Embryonic facial prominence (tissue), 1 donor: ENCODE measurements around the gene SLC43A1.
A peak's percentile ranks its signal among the peaks of the same experiment; 100 is the strongest.

ENCODE experiments used
- DNase-seq: peaks from one replicate; pipeline ENCODE4 v3.0.0-alpha.2; 2016; ENCODE audit errors: extremely low spot score

Gene SLC43A1

DNA sequence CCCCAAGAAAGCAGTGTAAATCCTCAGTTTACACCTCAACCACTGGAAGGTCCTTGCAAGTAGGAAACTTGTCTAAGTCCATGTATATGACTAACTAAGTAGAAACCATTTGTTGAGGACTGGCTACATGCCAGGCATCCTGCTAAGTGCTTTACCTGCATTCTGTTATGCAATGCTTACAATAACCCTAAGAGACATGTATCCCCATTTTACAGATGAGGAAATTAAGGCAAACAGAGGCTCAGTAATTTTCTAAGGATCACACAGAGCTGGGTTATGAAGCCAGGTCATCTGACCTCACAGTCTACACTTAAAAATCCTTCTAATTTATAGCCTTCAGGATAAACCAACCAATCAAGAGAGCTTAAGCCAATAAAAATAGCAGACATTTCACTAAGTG, 13.5 kb upstream of the SLC43A1 start:
- no peak for DNase-seq

DNA sequence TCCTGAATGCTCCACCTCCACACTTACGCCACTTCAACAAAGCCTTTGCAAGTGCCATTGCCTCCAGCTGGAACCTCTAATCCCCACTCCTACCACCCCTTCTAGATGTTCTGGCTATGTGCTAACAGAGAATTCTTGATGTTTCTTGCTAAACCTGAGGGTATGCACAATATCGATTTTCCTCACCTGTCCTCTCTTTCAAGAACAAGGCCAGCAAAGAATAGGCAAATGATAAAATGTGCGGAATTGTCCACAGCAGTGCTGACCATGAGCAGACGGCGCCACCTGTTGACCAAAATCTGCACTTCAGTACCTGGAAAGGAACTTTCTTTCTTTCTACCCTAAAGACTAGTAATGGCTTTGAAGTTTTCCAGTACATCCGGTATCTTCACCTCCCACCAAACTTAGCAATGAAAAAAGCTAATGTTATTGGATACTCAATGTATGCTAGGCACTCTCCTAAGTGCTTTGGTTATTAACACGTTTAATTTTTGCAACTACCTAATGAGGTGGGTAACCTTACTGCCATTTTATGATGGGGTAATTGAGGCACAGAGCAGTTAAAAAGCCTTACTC, 11.6 kb upstream of the SLC43A1 start:
- DNase-seq: peak; percentile 54

DNA sequence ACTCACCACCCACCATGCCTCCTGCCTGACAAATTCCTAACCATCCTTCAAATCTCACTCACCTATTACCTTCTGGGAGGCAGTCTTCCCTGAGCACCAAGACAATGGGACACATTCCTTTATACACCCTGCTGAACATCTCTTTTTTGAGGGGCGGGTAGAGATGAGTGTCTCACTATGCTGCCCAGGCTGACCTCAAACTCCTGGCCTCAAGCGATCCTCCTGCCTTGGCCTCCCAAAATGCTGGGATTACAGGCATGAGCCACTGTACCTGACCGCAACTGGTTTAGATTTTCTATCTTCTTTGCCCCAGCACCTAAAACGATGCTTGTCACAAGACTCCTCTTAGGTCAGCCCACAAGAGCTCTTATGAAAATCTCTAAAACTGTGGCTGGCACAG, 7.9 kb upstream of the SLC43A1 start:
- no peak for DNase-seq

DNA sequence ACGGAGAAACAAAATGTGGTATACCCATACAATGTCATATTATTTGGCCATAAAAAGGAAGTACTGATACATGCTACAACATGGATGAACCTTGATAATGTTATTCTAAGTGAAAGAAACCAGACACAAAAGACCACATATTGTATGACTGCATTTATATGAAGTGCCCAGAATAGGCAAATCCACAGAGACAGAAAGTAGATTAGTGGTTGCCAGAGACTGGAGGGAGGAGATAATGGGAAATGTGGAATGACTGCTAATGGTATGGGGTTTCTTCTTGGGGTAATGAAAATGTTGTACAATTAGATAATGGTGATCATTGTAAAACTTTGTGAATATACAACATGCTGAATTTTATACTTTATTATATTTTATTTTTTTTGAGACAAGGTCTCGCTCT, 5.6 kb upstream of the SLC43A1 start:
- no peak for DNase-seq

DNA sequence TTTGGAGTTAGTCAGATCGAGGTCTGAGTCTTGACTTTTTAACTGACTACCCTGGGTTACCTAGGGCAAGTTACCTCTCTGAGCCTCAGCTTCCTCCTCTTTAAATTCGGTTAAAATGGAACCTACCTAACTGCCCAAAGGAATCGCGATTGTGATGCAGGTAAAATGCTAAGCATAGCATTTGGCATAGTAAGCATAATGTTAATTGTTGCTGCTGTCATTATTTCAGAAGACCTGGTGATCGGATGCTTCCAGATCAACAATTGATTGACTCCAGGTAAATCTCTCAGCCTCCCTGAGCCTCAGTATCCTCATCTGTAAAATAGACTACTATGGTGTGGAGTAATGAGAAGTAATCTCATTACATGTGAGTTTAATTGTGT, 550 bp upstream of the SLC43A1 start:
- DNase-seq: no peak

DNA sequence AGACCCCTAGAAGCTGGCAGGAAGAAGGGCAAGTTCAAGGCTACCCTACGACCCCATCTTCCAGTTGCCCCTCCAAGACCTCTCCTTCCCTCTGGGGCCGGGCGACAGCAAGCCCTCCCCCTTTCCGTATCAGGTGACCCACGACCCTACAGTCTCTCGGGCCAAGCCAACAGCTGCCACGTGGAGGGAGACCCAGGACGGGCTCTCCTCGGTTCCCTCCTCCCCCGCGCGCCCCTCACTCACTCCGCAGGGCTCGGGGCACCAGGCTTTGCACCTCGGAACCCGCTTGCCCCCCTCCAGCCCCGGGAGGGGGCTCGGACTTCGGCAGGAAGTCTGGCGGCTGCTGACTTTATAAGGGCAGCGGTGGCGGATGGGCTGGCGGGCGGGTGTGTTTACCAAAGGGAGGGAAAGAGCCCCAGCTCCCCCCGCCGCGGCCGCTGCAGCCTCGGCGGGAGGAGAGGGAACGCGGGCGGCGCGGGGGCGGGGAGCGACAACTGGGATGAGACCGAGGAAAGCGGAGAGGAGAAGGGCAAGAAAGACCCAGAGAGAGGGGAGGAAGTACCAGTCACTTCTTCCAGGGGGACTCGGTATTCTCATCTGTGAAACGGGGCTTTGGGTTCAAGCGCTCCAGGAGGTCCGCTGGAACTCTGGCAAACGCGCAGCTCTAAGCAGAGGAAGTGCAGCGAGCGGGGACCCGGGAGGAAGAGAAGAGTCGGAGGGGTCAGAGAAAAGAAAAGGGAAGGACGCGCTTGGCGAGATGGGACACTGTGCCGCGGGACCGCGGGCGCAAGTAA, 767 bp downstream of the SLC43A1 start:
- DNase-seq: no peak

DNA sequence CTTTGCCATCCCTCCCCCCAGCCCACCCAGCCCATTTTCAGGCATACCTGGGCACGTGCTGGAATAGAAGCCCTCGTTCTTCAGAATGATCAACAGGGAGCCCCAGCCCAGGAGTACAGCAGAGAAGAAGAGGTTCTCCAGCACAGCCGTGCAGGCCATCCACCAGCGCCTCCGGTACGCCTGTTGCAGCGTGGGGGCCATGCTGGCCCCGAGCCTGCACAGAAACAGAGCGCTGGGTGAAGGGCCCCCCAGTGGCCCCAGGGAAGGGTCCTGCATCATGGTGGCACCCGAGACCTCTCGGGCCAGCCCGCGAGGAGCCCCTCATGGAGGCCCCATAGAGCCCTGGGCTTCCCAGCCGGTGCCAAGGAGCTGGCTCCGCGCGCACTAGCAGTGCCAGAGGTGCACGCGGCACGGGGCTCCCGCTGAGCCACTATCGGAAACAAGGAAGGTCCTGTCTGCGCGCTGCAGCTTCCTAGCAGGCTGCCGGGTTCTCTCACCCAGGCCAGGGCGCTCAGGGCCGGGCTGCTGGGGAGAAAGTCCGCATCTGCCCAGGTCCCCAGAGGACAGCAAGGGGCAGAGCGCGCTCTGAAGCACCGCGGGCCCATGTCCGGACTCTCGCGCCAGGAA, 1.5 kb downstream of the SLC43A1 start:
- DNase-seq: no peak

DNA sequence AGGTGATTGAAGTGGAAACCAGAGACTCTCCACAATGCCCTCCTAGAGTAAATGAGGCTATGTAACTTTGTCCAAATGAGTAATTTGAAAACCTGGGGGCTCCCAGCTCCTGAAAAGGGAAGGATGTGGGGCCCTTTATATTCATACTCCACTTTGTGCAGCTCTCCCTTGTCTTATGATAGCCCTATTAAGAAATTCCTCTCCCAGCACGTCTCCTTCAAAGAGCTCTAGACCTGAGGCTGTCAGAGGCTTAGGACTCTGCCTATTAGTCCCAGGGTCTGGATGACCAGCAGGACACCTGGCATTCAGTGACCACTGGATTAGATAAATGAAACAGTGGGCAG, 2.1 kb downstream of the SLC43A1 start:
- no peak for DNase-seq

DNA sequence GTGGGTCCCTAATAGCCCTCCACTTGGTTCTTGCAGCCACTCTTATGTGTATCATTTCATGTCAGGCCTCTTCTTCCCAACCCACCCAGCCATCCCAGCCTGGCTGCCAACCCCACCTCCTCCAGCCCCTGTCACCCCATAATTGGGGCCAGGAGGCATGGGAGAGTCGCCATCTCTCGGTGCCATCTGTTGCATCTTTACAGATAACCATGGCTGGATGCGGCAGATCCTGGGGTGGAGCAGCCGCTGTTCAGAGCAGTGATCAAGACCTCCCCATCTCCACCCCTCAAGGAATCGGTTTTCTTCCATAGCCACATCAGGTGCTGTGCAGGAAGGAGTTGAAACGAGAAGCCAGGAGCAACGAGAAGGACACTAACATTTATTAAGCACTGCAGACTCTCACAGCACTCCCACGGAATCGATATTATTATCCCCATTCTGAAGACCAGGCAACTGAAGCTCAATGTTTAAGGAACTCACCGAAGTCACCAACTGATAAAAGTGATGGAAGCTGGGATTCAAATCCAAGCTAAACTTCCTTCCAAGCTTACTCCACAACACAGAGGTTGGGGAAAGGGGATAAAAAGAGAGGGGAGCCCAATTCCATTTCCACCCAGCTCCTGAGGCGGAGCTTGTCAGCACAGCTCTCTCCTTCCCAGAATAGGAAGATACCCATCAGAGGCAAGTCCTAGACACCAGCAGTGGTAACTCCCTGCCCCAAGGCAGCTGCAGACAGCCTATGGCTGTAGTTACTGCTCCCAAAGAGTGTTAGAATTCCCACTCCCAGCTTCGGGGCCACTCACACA, 2.7 kb downstream of the SLC43A1 start:
- no peak for DNase-seq

DNA sequence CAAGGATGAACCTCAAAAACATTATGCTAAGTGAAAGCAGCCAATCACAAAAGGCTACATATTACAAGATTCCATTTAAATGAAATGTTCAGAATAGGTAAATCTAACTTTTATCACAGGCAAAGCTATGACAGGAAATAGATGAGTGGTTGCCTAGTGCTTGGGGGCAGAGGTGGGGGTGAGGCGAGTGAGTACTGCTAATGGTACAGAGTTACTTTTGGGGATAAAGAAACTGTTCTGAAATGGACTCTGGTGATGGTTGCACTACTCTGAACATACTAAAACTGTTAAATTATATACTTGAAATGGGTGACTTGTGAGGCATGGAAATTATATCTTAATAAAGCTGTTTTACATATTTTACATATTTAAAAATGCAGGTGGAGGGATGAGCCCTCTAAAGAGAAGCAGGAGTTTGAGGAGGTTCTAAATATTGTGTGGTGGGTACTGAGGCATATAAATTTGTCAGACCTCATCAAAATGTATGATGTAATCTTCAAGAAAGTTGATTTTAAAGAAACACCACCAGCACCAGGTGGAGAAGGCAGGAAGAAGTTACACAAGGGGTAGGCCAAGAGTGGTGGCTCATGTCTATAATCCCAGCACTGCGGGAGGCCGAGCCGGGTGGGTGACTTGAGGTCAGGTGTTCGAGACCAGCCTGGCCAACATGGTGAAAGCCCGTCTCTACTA, 3.6 kb downstream of the SLC43A1 start:
- DNase-seq: no peak

DNA sequence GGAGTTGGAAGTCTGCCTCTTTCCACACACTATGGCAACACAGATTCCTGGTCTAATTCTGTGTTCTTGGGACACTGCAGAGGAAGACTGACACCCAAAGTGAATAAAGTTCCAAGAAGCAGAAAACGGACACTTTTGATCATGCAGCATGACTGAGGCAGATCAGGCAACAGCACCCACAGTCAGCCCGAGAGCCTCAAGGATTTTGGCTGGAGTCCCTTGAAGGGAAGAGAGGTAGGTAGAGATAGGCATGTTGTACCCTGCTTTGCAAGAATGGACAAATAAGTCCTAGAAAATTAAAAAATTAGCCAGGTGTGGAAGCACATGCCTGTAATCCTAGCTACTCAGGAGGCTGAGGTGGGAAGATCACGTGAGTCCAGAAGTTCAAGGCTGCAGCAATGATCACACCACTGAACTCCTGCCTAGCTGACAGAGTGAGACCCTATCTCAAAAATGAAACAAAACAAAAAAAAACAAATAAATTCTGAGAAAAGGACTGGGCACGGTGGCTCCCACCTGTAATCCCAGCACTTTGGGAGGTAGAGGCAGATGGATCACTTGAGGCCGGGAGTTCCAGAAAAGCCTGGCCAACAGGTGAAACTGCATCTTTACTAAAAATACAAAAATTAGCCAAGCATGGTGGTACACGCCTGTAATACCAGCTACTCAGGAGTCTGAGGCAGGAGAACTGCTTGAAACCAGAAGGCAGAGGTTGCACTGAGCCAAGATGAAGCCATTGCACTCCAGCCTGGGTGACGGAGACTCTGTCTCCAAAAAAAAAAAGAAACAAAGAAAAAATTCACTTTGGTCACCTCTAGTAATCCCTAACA, 6.9 kb downstream of the SLC43A1 start:
- no peak for DNase-seq

DNA sequence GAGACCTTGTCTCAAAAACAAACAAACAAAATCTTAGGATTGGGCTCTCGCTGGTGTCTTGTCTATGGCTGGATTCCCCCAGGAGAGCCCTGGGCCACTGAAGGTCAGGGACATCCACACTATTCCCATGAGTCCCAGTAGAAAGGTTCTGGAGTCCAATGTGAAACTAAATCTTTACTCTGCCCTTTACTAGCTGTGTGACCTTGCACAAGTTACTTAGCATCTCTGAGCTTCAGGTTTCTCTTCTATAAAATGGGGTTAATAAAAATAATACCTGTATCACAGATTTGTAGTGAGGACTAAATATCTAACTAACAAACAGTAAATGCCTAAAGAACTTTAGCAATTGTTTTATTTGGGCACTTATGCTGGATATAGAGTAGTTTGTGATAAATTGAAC, 9.0 kb downstream of the SLC43A1 start:
- DNase-seq: no peak

DNA sequence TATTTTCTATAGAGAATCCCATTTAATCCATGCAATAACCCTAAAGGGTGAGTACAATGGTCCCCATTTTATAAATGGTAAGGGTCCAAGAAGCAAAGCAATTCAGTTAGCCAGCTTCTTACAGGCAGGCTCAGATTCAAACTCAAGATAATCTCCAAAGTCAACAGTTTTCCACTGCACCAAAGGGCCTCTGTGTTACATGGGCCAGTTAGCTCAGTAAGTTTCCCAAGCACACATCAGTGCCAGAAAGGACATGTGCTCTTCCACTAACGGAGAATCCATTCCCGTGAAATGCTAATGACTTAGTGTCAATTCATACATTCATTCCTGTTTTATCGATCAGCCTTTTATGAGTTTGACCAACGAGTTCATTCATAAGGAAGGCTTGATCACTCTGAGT, 11.0 kb downstream of the SLC43A1 start:
- DNase-seq: no peak

DNA sequence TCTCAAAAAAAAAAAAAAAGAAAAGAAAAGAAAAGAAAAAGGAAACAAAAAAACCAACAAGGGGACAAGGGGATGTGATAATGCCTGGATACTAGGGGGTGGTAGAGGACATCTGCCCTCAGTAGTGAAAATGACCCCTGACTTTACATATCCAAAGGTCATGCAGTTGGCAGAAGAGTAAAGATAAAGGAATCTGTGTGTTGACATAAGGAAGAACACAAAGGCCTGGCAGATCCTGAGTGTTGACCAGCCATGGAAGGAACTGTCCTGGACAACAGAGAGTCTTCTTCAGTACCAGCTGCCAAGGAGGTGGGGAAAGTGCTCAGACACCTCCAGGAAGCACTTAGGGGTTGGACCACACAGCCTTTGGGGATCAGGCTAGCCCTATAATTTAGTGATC, 12.6 kb downstream of the SLC43A1 start:
- no peak for DNase-seq

DNA sequence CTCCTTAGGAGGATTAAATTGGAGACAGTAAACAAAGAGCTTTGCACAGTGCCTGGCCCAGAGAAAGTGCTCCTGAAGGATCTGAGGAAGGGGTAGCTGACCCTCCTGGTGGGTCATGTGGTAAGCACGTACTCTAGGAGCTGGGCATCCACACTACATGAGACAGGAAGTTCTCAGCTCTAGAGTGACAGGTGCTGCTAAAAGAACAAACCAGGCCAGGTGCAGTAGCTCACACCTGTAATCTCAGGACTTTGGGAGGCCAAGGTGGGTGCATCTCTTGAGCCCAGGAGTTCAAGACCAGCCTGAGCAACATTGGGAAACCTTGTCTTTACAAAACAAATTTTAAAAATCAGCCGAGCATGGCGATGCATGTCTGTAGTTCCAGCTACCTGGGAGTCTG, 13.1 kb downstream of the SLC43A1 start:
- DNase-seq: no peak

DNA sequence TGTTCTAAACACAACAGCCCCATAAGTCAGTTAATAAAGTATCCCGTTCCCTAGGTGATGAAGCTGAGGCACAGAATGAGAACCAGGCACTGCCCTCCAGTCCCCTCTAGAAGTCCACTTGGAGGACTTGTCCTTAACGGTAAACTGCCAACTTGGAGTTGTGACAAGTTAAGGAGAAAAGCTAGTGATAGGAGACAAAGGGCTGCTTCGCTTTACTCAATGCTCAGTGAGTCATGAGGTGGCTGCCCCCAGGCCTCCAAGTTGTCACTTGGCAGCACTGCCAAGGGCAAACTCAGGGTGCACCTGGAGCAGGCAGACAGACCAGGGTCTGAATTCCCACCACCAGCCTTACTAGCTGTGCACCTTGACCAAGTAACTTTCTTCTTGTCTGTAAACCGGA, 13.5 kb downstream of the SLC43A1 start:
- DNase-seq: no peak

DNA sequence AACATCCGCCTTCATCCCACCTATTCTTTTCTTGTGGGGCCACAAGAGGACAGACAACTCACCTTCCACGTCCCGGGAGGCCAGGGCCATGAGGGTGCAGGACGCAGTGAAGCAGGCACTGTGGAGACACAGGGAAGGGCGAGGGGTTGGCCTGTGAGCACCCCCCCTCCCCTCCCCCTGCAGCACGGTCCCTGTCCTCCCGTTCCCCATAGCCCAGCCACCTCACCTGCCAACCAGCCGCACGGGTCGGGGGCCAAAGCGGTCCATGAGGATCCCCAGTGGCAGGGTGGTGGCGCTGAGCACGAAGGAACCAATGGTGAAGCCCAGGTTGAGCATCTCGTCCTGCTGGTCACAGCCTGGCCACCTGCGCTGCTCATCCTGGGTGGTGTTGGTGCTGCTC, 14.6 kb downstream of the SLC43A1 start:
- DNase-seq: no peak

DNA sequence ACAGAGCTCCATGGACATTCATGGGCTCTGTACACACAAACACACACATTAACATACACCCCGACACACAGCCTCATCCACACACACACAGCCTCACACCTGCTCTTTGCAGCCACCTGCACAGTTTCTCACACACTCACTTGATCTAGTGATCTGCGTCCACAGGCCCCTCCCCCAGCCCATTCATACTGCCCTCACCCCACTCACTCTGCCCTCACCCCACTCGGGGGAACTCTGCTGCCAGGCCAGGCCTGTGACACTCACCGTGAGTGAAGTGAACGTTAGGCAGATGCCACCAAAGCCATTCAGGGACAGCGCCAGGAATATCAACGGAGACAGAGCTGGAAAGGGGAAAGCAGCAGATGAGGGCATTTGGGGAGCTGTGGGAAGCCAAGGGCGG, 15.0 kb downstream of the SLC43A1 start:
- no peak for DNase-seq

DNA sequence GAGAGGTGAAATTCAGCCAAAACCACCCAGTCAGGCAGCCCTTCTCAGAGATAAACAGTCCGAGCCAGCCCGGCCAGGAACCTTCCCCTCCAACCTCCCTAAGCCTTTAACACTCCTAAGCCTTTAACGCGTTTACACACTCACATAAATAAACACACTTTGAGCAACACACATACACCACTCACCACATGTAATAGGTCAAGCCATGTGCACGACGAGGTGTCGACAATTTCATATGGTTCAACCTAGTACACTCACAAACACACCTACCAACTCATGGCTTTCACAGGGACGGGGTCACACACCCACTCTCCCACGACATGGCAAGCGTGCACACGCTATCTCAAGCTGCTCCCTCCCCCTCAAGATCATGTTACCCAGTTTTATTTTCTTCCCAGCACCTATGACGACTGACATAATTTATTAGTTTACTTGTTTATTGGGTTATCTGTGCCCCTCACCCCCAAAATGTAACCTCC, 15.5 kb downstream of the SLC43A1 start:
- no peak for DNase-seq

DNA sequence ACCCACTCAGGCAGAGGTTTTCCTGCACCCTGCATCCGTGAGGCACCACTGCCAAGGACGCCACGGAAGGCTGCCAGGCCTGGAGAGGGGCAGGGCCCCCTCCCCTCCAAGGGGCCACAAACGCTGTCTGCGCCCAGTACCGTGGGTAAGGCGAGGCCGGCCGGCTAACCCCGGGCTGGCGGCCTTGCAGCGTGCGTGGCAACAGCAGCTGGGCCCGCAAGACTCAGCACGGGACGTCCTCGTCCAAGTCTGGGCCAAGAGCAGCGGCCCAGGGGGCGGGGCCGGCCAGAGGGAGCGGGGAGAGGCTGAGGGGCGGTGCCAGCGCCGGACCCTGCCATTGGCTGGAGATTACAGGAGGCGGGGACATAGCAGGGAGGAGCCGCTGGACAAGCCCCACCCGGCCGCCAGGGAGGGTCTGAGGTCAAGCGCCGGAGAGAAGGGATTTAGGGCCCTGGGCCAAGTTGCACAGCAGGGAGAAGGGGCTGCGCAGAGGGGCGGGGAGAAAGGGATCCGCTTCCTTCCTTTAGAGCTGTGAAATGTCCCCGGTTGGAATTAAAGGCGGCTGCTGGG, 16.0 kb downstream of the SLC43A1 start:
- peak; percentile 50 for DNase-seq

DNA sequence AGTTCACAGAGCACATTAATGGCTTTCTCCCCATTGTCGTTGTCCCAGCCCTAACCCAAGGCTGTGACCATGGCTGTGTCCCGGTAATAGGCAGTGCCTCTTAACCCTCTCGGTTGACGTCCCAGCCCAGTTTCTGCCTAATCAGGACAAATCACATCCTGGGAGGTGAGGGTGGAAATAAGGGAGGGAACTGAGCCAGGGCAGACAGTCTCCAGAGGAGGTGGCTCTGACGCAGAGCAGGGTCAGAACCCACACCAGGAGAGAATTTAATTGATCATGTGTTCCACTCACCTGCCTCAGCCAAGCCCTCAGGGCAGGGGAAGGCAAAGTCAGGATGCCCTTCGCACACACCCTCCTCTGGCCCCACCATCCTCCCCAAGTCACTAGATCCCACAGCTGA, 17.0 kb downstream of the SLC43A1 start:
- DNase-seq: no peak
